HG03460 (cell line): ENCODE measurements around the gene PTPRU.
A peak's percentile ranks its signal among the peaks of the same experiment; 100 is the strongest.

ENCODE experiments used
- ATAC-seq: cut with Tn5 transposase; IDR thresholded peaks from one replicate; pipeline ENCODE4 v1.9.1; 2021; ENCODE audit not compliant: unreplicated experiment

PTPRU gene

DNA sequence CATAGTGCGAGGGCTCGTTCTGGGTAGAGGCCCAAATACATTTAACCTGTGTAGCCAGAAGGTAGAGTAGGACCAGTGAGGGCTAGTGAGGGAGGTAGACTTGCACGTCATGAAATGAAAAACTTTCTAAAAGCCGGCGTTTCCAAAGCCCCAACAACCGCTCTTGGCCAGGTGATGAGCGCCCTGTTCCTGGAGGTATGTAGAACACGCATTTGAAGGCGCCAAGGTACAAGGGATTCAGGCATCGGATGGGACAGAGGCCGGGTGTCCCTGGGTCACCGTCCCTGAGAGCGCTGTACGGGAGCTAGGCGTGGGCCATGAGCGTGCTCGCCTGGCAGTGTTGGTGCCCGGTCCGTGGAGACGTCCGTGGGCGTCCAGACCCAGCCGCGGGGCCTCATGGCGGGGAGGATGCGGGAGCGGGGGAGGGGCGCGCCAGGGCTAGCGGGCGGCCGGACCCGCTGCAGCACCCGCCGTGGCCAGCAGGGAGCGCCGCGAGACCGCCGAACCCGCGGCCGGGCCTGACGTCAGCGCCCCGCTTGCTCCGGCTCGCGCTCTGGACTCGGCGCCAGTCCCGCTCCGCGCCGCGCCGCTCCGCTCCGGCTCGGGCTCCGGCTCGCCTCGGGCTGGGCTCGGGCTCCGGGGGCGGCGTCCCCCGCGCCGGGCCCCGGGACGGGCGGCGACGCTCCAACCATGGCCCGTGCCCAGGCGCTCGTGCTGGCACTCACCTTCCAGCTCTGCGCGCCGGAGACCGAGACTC is at the start of gene PTPRU:
TSS of gene PTPRU (plus strand) at position 568 of the 757 bp plus-strand sequence. CDS start at position 691, 123 bp downstream.
- ATAC-seq, result no peak

- ATAC-seq, result no peak
Measured at GRCh38 chr1:29186707-29187106, 49.6 kb upstream of the PTPRU start.

- ATAC-seq, result no peak
Measured at GRCh38 chr1:29190718-29191117, 45.6 kb upstream of the PTPRU start.

GRCh38 chr1:29193879-29194455 is 42.4 kb upstream of the PTPRU start:
- no peak for ATAC-seq

GRCh38 chr1:29195881-29196291 is 40.4 kb upstream of the PTPRU start:
- no peak for ATAC-seq

- ATAC-seq, result no peak
Measured at GRCh38 chr1:29196863-29197589, 39.3 kb upstream of the PTPRU start.

GRCh38 chr1:29197590-29197924 is 38.8 kb upstream of the PTPRU start:
- ATAC-seq, result no peak

- ATAC-seq, result no peak
Measured at GRCh38 chr1:29197993-29198392, 38.3 kb upstream of the PTPRU start.

DNA sequence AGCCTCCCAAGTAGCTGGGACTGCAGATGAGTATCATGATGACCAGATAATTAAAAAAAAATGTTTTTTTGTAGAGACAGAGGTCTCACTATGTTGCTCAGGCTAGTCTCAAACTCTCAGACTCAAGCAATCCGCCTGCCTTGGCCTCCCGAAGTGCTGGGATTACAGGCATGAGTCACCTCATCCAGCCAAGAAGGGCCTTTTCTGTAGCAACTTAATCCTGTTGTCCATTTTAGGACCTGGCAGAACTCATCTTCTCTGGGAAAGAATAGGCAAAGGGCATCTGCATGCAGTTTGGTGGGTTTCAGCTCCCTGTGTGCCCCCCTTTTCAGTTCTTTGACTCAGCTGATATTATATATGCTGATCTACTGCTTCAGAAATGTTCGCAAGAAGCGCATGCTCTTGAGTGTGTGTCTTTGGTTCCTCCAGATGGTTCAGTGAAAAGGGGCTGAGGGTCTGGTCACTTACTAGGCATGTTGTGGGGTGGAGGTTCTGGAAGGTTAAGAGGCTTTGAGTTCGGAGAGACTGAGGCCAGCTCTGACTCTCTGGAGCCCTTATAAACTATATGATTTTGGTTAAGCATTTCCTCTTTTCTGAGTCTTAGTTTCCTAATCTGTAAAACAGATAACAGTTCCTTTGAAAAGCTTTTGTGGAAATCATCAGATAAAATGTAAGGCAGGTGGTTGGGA is 35.3 kb upstream of the PTPRU start:
- ATAC-seq, result no peak

DNA sequence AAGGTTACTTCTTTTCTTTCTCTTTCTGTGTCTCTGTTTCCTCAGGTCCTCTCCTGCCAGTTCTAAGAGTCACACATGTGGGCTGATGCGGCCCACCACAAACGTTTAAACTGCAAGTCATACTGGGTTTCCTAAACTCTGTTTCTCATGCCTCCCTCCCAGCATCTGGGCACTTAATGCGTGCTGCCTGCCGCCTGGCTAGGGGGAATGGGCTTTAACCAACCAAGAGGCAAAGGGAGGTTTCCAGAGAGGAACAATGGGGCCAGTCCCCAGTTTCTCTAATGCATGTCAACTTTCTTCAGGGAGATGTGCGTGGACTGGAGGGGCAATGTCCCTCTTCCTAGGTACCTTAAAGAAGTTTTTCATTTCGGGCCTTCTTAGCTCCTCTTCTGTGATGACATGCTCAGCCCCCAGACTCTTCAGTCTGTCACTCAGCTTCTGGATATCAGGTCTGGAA is 34.7 kb upstream of the PTPRU start:
- no peak for ATAC-seq

GRCh38 chr1:29202053-29202452 is 34.3 kb upstream of the PTPRU start:
- ATAC-seq, result no peak

DNA sequence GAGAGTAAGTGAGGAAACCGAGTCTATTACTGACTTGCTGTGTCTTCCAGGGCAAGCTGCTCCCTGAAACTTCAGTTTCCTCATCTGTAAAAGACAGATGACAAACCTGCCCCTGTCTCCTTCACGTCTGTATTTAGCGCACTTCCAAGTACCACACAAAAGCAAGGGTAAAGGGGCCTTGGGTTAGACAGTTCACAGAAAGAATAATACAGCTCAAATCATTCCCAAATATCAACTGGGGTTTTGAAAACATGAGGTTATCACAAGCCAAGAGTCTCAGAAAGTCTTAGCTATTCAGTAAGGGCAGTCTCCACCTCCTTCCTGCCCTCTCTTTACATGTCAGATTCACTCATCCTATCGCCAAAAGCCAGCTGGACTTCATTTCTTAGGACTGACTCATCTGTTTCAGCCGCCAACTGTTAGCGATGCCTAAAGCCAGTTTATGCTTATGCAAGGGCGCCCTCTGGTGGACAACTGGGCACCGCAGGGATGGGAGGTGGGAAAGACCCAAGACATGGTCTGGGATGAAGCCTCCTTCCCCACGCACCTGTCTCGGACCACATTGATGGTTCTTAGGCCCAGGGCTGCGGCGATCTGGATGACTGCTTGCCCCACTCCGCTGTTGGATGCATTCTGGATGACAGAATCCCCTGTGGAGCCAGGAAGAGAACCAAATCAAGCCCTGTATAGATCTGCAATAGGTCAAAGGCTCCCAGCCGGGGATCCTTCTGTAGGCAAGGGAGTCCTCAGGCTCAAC is 33.6 kb upstream of the PTPRU start:
- ATAC-seq, result peak; percentile 71

GRCh38 chr1:29208442-29208841 is 27.9 kb upstream of the PTPRU start:
- ATAC-seq, result no peak

- no peak for ATAC-seq
Measured at GRCh38 chr1:29209173-29209572, 27.1 kb upstream of the PTPRU start.

GRCh38 chr1:29210278-29211085 is 25.8 kb upstream of the PTPRU start:
- ATAC-seq, result no peak

- ATAC-seq, result no peak
Measured at GRCh38 chr1:29211086-29212030, 25.0 kb upstream of the PTPRU start.

GRCh38 chr1:29213055-29213454 is 23.3 kb upstream of the PTPRU start:
- no peak for ATAC-seq

DNA sequence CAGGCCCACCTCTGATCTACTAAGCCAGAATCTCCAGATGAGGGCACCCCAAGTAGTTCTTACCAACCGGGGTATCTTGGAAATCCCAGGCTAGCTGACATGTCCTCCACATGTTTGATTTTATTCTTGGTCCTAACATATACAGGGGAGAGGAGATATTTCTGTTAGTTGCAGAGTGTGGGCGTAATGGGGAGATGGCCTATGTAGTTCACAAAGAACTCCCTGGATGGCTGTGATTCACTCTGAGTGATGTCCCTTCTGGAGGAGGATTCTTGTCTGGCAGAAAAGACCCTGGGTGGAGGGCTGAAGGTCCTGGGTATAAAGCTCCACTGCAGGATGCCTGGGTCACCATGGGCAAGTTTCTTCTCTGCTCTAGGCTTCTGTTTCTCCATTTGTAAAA is 18.7 kb upstream of the PTPRU start:
- no peak for ATAC-seq

DNA sequence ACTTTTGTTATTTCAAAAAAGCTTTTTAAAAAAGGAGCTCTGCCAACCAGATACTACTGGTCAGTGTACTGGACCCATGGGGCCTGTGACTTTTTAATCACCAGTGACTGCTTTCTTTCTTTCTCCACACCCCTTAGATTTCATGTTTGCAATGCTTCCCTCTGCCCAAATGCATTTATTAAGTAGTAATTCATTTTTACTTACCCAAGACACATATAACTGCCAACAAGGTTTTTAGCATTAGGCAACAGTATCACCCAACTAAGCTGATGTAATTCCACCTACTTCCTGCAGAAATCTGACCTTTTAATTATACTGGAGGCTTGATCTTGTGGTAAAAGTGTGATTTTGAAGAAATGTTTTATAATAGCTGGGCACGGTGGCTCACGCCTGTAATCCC is 18.1 kb upstream of the PTPRU start:
- ATAC-seq, result no peak
